Esophagus squamous epithelium (tissue), 5 donors: Measurements from ENCODE around the gene PADI2. TPM values are rescaled to one million over a fixed set of nuclear protein-coding genes. Genes with fewer than 3 reads are reported as not detected.

Source experiments
- DNase-seq: peaks from one replicate; lab custom pipeline; 2025; lab: John Stamatoyannopoulos, UW
- H3K27ac ChIP-seq, 4 donors: fragments of 200-600 bp; sonication (generic); one replicate each; pipeline ENCODE4 v1.5.1; 2016 to 2019; ENCODE audit warnings: mild to moderate bottlenecking in 1 of 4
- H3K27me3 ChIP-seq, 4 donors: fragments of 200-600 bp; sonication (generic); 1 replicate in 3 of 4; 2 replicates in 1 of 4; pipeline versions ENCODE4 v1.5.1 to v1.6.0; 2017 to 2021; ENCODE audit warnings: antibody characterized with exemption in 1 of 4
- H3K36me3 ChIP-seq, 3 donors: fragments of 200-600 bp; sonication (generic); one replicate each; pipeline ENCODE4 v1.5.1; 2016 to 2019
- H3K4me1 ChIP-seq, 3 donors: fragments of 200-600 bp; sonication (generic); one replicate each; pipeline ENCODE4 v1.5.1; 2017 to 2019
- H3K4me3 ChIP-seq, 4 donors: fragments of 200-600 bp; sonication (generic); 1 replicate in 3 of 4; 2 replicates in 1 of 4; pipeline ENCODE4 v1.5.1; 2016 to 2019; ENCODE audit warnings: mild to moderate bottlenecking in 2 of 4, moderate library complexity in 1 of 4
- H3K9me3 ChIP-seq, 3 donors: fragments of 200-600 bp; sonication (generic); one replicate each; pipeline ENCODE4 v1.5.1; 2016 to 2019
- POLR2A ChIP-seq, 4 donors: fragments of 450-650 bp; IDR thresholded peaks; one replicate each; pipeline ENCODE4 v1.6.1; 2017; ENCODE audit warnings: antibody characterized with exemption in 4 of 4, mild to moderate bottlenecking in 4 of 4, moderate library complexity in 3 of 4
- WGBS, 2 donors: methylation state at CpG; one replicate each; pipeline ENCODE4 v1.1.5; 2018; 5-methylcytosine and 5-hydroxymethylcytosine counted together
- intact Hi-C: fragments of 100-400 bp; cut with DNase I; formaldehyde crosslinking; loops from one replicate; pipeline ENCODE4 v1.15.0; 2022
- total RNA-seq, 4 donors: library from RNA; depleted of rRNA; stranded (reverse); fragments of >200 nt; gene quantifications; one replicate each; pipeline ENCODE4 v1.1.0, GENCODE V29; 2016
- TF ChIP-seq, protein P1 (sequence below), 6 experiments: fragments of 450-650 bp in 4 of 6; fragments of 200-600 bp in 2 of 6; sonication (generic) in 2 of 6; IDR thresholded peaks; one replicate each; pipeline ENCODE4 v1.5.1; 2016 to 2019; ENCODE audit warnings: antibody characterized with exemption in 6 of 6, mild to moderate bottlenecking in 4 of 6, moderate library complexity in 4 of 6
- donor health status: DM: yes; HTN: yes; CAD: no.

The PADI2 gene
- total RNA-seq, 4 donors from 2014 or later: 0.57 to 2.1 (median 1.1) TPM

DNA sequence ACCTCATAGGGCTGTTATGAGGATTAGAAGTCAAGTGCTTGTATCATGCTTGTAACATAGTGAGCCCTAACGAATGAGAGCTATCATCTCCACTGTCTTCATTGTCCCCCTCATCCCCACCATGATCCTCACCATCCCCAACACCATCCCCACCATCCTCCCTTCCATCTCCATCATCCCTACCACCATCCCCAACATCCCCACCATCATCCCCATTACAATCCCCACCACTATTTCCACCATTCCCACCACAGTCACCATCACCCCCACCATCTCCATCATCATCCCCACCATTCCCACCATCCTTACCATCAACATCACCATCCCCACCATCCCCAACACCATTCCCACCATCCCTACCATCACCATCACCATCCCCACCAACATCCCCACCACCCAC lies 46.6 kb upstream of the PADI2 start:
- WGBS, 2 donors: 65 to 84% methylated on average over 1 of the region's 1 CpG
- no peaks in the 10 kb centered on the region for H3K9me3 ChIP-seq
- H3K36me3 ChIP-seq: no peaks in the 10 kb centered on the region
- peaks cover 0 to 12% (median 0%) of the 10 kb centered on the region in 3 donors for H3K4me1 ChIP-seq
- H3K27me3 ChIP-seq: peaks cover 0 to 23% (median 0%) of the 10 kb centered on the region in 4 donors
- no peak overlapping the region for H3K27ac ChIP-seq
- no peak overlapping the region for H3K4me3 ChIP-seq
- no peak for DNase-seq
- TF ChIP-seq POLR2A (IDR thresholded peaks at IDR 0.05): no peak
- TF ChIP-seq, protein P1, sequence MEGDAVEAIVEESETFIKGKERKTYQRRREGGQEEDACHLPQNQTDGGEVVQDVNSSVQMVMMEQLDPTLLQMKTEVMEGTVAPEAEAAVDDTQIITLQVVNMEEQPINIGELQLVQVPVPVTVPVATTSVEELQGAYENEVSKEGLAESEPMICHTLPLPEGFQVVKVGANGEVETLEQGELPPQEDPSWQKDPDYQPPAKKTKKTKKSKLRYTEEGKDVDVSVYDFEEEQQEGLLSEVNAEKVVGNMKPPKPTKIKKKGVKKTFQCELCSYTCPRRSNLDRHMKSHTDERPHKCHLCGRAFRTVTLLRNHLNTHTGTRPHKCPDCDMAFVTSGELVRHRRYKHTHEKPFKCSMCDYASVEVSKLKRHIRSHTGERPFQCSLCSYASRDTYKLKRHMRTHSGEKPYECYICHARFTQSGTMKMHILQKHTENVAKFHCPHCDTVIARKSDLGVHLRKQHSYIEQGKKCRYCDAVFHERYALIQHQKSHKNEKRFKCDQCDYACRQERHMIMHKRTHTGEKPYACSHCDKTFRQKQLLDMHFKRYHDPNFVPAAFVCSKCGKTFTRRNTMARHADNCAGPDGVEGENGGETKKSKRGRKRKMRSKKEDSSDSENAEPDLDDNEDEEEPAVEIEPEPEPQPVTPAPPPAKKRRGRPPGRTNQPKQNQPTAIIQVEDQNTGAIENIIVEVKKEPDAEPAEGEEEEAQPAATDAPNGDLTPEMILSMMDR (IDR thresholded peaks at IDR 0.05): no peak
- intact Hi-C loops: no loop called here

DNA sequence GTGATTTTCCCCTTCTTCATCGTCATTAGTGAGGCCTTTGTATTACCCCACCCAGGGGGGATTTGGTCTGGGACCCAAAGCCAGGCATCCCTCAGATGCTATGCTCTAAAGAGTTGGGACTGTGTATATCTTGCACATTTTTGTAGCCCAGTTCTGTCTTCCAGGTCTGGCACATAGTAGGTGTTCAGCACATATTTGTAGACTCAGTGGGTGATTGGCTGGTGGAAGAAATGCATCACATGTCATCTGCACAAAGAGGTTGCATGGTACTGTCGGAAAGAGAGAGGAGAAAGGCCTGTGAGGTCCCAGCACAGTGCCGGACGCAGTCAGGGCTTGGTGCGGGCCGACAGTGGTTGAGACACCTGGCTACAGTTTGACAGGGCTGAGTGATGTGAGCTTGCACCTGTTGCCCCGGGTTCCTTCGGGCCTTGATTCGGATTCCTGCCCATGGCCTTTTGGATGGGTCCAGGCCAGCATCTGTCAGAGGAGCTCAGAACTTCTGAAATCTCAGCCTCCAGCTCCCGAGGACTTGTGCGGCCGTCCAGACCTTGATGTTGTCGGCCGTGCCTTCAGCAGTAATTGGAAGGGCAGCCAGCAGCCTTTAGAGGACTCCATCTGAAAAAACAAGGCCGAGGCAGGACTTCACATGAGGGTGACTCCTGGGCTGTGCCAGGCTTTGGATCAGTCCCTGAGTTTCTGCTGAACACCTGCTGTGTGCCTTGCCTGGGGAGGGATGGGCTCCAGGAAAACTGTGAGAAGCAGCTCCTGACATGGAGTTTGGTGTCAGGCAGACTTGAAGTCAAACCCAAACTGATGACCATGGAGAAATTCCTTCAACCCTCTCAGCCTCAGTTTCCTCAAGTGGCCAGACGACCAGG lies 44.8 kb upstream of the PADI2 start:
- no peak for DNase-seq
- intact Hi-C loops: no loop called here
- TF ChIP-seq POLR2A (IDR thresholded peaks at IDR 0.05): no peak
- TF ChIP-seq, protein P1 (IDR thresholded peaks at IDR 0.05): no peak

DNA sequence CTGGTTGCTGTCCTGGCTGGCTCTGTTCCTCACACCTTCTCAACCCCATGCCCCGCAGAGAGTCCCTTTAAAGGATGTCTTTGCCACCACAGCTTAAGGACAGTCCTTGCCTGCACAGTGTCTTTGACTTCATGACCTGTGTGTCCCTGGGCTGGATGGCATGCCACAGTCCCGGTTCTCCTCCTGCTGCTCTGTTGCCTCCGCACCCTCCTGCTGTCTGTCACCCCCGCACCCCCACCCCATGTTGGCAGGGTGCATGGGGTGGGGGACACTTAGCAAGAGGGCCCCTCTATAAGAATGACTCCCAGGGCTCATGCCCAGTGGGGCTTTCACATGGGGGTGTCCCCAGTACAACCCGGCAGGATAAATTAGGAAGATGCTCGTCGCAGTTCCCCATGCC lies 44.1 kb upstream of the PADI2 start:
- H3K4me1 ChIP-seq: peaks cover 0 to 14% (median 0%) of the 10 kb centered on the region in 3 donors
- H3K27me3 ChIP-seq: peaks cover 0 to 23% (median 0%) of the 10 kb centered on the region in 4 donors
- no peaks in the 10 kb centered on the region for H3K9me3 ChIP-seq
- no peak overlapping the region for H3K27ac ChIP-seq
- no peak for DNase-seq
- no peaks in the 10 kb centered on the region for H3K36me3 ChIP-seq
- TF ChIP-seq, protein P1 (IDR thresholded peaks at IDR 0.05): no peak
- no peak for TF ChIP-seq POLR2A (IDR thresholded peaks at IDR 0.05)
- H3K4me3 ChIP-seq: no peak overlapping the region
- intact Hi-C loops: no loop called here
- 72 to 93% methylated on average over 3 to 7 of the region's 7 CpGs for WGBS, 2 donors

More for the DNA sequence above, 44.8 kb upstream of the PADI2 start:
- H3K27me3 ChIP-seq: peaks cover 0 to 23% (median 0%) of the 10 kb centered on the region in 4 donors
- H3K4me3 ChIP-seq: no peak overlapping the region
- peaks cover 0 to 20% (median 0%) of the 10 kb centered on the region in 3 donors for H3K4me1 ChIP-seq
- H3K9me3 ChIP-seq: no peaks in the 10 kb centered on the region
- no peaks in the 10 kb centered on the region for H3K36me3 ChIP-seq
- H3K27ac ChIP-seq: no peak overlapping the region
- 63 to 80% methylated on average over 10 to 13 of the region's 16 CpGs for WGBS, 2 donors

DNA sequence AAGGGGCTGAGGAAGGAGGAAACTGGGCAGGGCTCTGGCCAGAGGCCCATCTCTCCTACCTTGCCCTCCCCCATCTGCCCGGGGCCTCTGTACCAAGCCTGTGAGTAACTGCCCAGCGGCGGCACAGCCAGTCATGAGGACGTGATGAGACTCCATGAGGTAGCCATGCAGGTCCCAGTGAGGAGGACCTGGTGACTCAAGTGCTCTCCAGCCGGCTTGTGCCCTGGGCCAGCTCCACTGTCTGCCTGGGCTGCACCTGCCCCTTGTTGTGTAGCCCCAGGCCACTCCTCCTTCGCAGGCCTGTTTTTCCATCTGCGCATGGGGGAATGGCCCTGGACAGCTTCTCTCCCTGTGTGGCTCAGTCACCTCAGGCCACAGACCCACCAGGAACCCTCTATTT lies 43.7 kb upstream of the PADI2 start:
- no peak for DNase-seq
- WGBS, 2 donors: 78% methylated on average over 4 of the region's 7 CpGs; no CpG with 5 or more reads in 1 of the 2 donors
- TF ChIP-seq, protein P1 (IDR thresholded peaks at IDR 0.05): no peak
- TF ChIP-seq POLR2A (IDR thresholded peaks at IDR 0.05): no peak
- no peak overlapping the region for H3K27ac ChIP-seq
- no peaks in the 10 kb centered on the region for H3K36me3 ChIP-seq
- peaks cover 0 to 10% (median 0%) of the 10 kb centered on the region in 3 donors for H3K4me1 ChIP-seq
- H3K27me3 ChIP-seq: peaks cover 0 to 23% (median 0%) of the 10 kb centered on the region in 4 donors
- H3K4me3 ChIP-seq: no peak overlapping the region
- intact Hi-C loops: no loop called here
- no peaks in the 10 kb centered on the region for H3K9me3 ChIP-seq
